ENCODE data around the gene GSTT2B. TPM values are rescaled to one million over a fixed set of nuclear protein-coding genes. Genes with fewer than 3 reads are reported as not detected.

Gene GSTT2B
- total RNA-seq, 1 donor from 2014 or later: 4.9 TPM

Other genes starting within 250 kb of the GSTT2B start
- gene ZNF70, start 210.1 kb downstream of the GSTT2B start, total RNA-seq: 3.0 and 3.2 TPM in 2 replicates
- 0.51 TPM in 1 of 2 replicates, not detected in the other for gene VPREB3, start 206.8 kb downstream of the GSTT2B start, total RNA-seq
- gene C22orf15, start 198.2 kb downstream of the GSTT2B start, total RNA-seq: 1.2 TPM in 1 of 2 replicates, not detected in the other
- gene CHCHD10, start 193.2 kb downstream of the GSTT2B start, total RNA-seq: 2.7 and 19.8 TPM in 2 replicates
- gene MMP11, start 188.3 kb downstream of the GSTT2B start, total RNA-seq: 51.5 and 67.7 TPM in 2 replicates
- 58.8 and 62.9 TPM in 2 replicates for gene SMARCB1, start 174.2 kb downstream of the GSTT2B start, total RNA-seq
- 1.5 and 4.6 TPM in 2 replicates for gene DERL3, start 122.2 kb downstream of the GSTT2B start, total RNA-seq
- gene SLC2A11, start 103.3 kb downstream of the GSTT2B start, total RNA-seq: 13.2 and 18.9 TPM in 2 replicates
- gene MIF, start 66.8 kb downstream of the GSTT2B start, total RNA-seq: 374 and 603 TPM in 2 replicates
- not detected in 2 replicates for gene DDTL, start 5.7 kb upstream of the GSTT2B start, total RNA-seq
- gene DDT, start 13.2 kb upstream of the GSTT2B start, total RNA-seq: 99.2 and 112 TPM in 2 replicates
- 1.7 TPM in 1 of 2 replicates, not detected in the other for gene GSTT2, start 18.9 kb upstream of the GSTT2B start, total RNA-seq
- gene GSTT4, start 44.3 kb upstream of the GSTT2B start, total RNA-seq: not detected in 2 replicates
- gene CABIN1, start 50.1 kb upstream of the GSTT2B start, total RNA-seq: 25.7 and 28.0 TPM in 2 replicates
- 0.10 and 0.13 TPM in 2 replicates for gene SUSD2, start 220.3 kb upstream of the GSTT2B start, total RNA-seq

Data from myocyte (in vitro differentiated cells).